Activated B cell treated with CpG ODN at 0.5 μM for 24 hours (primary cell): Measurements from ENCODE around the gene CD7. TPM values are rescaled to one million over a fixed set of nuclear protein-coding genes. Genes with fewer than 3 reads are reported as not detected.

Source experiments
- ATAC-seq: fragments of 200-7000 bp; cut with Tn5 transposase; one replicate; pipeline ENCODE4 v1.10.0; 2021; ENCODE audit warnings: low read depth, mild to moderate bottlenecking, moderate library complexity
- CTCF ChIA-PET: fragments of 350-600 bp; sonication (Branson Sonifier 250); formaldehyde crosslinking; loops from one replicate; lab custom pipeline; 2021; ENCODE audit warnings: antibody characterized with exemption; lab: Charles Lee
- POLR2A ChIA-PET: fragments of 350-600 bp; sonication (Branson Sonifier 250); formaldehyde crosslinking; loops from one replicate; lab custom pipeline; 2021; ENCODE audit warnings: antibody characterized with exemption; lab: Charles Lee
- DNase-seq: peaks from one replicate; pipeline ENCODE4 v3.0.0; 2022
- H3K27ac Mint-ChIP-seq: one replicate; pipeline ENCODE4 v1.8.0; 2020; ENCODE audit warnings: mixed read lengths
- H3K27me3 Mint-ChIP-seq: one replicate; pipeline ENCODE4 v1.8.0; 2021; ENCODE audit warnings: mixed read lengths
- H3K36me3 Mint-ChIP-seq: one replicate; pipeline ENCODE4 v1.8.0; 2021; ENCODE audit warnings: low read depth, mixed read lengths
- H3K4me1 Mint-ChIP-seq: one replicate; pipeline ENCODE4 v1.8.0; 2021; ENCODE audit warnings: mixed read lengths
- H3K4me3 Mint-ChIP-seq: one replicate; pipeline ENCODE4 v1.8.0; 2020; ENCODE audit warnings: mild to moderate bottlenecking, mixed read lengths
- H3K9me3 Mint-ChIP-seq: one replicate; pipeline ENCODE4 v1.8.0; 2020; ENCODE audit warnings: mixed read lengths
- intact Hi-C: fragments of 100-400 bp; cut with micrococcal nuclease; formaldehyde crosslinking; loops from one replicate; pipeline ENCODE4 v1.15.1; 2024
- total RNA-seq: library from RNA; stranded (reverse); gene quantifications from 2 replicates; pipeline ENCODE4 v1.2.3, GENCODE V29; 2022
- TF ChIP-seq, protein P1 (sequence below): fragments of 200-600 bp; IDR thresholded peaks from one replicate; pipeline ENCODE4 v1.8.0; 2022; ENCODE audit warnings: antibody characterized with exemption, mild to moderate bottlenecking

The CD7 gene
- total RNA-seq, 1 donor from 2014 or later, result 0.42 TPM

DNA sequence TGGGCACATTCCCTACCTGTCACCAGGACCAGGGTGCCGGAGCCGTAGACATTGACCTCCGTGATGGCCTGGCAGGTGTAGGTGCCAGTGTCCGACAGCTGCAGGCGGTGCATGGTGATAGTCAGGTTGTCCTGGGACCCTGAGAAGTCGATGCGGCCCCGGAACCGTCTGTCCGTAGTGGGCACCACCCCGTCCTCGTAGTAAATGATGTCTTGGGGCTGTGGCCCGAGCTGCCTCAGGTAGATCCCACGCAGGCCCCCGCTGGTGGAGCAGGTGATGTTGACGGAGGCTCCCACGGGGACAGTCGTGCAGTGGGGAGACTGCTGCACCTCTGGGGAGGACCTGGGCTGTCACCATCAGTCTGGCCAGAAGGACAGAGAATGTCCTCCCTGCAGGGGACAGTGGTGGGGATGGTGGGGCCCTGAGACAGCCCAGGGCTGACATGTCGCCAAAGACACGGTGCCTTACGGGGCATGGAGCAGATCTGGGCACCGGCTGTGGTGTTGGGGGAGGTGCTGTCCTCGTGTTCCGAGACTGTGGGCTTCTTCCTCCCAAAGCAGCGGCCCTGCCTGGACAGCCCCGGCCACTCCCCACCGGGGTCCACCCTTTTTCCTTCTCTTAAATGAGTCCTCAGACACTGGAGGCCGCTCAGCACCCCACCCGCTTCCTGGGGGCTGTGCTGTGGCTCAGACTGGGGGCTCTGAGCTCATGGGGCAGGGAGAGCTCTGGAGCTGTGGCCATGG is 586 bp downstream of the CD7 start:
- no peaks in the 10 kb centered on the region for H3K9me3 Mint-ChIP-seq
- no peaks in the 10 kb centered on the region for H3K36me3 Mint-ChIP-seq
- TF ChIP-seq, protein P1, sequence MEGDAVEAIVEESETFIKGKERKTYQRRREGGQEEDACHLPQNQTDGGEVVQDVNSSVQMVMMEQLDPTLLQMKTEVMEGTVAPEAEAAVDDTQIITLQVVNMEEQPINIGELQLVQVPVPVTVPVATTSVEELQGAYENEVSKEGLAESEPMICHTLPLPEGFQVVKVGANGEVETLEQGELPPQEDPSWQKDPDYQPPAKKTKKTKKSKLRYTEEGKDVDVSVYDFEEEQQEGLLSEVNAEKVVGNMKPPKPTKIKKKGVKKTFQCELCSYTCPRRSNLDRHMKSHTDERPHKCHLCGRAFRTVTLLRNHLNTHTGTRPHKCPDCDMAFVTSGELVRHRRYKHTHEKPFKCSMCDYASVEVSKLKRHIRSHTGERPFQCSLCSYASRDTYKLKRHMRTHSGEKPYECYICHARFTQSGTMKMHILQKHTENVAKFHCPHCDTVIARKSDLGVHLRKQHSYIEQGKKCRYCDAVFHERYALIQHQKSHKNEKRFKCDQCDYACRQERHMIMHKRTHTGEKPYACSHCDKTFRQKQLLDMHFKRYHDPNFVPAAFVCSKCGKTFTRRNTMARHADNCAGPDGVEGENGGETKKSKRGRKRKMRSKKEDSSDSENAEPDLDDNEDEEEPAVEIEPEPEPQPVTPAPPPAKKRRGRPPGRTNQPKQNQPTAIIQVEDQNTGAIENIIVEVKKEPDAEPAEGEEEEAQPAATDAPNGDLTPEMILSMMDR, result no peak
- intact Hi-C loops, result no loop called here
- ATAC-seq (no peak), DNase-seq (no peak)
- ChIA-PET CTCF (no interaction called here), POLR2A (interaction anchor here (1.5 kb wide), 1 partner anchor 19 kb away, joined by 11 read pairs; no protein-coding TSS in a partner anchor)
- H3K27me3 Mint-ChIP-seq, result peaks cover 16% of the 10 kb centered on the region
- no peak overlapping the region for H3K27ac Mint-ChIP-seq
- H3K4me3 Mint-ChIP-seq, result no peak overlapping the region
- H3K4me1 Mint-ChIP-seq, result peaks cover 21% of the 10 kb centered on the region

DNA sequence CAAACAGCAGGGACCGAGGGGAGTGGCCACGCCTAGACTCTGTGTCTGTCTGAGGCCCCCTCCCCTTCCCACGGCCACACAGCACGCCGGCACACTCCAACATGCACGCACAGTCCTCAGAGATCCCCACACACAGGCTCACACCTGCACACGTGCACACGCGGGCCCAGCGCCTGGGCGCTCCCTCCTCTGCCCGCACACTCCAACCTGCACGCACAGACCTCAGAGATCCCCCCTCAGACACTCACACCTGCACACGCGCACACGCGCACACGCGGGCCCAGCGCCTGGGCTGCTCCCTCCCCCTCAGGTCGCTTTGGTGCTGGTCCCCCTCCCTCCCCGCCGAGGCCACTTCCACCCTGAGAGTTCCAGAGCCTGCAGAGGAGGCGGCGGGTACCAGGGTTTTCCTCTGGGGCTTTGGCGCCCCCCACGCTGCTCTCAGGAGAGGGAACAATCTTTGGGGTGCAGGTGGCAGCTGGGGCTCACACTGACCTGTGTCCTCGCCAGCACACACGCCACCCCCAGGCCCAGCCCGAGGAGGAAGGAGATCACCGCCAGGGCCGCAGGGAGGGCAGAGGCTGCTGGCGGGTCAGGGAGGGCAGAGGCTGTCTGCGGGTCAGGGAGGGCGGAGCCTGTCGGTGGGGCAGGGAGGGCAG is 1.6 kb downstream of the CD7 start:
- ChIA-PET POLR2A (no interaction called here), CTCF (no interaction called here)
- no peak overlapping the region for H3K27ac Mint-ChIP-seq
- peak; percentile 37 for ATAC-seq
- no peak for DNase-seq
- TF ChIP-seq, protein P1, result no peak
- peaks cover 18% of the 10 kb centered on the region for H3K4me1 Mint-ChIP-seq
- H3K36me3 Mint-ChIP-seq, result no peaks in the 10 kb centered on the region
- intact Hi-C loops, result no loop called here
- peaks cover 19% of the 10 kb centered on the region for H3K27me3 Mint-ChIP-seq
- H3K9me3 Mint-ChIP-seq, result no peaks in the 10 kb centered on the region
- H3K4me3 Mint-ChIP-seq, result peak overlapping the region; percentile 32

GRCh38 chr17:82314727-82315605 is 2.4 kb downstream of the CD7 start:
- Mint-ChIP-seq H3K36me3 (no peaks in the 10 kb centered on the region), H3K9me3 (no peaks in the 10 kb centered on the region), H3K27ac (no peak overlapping the region), H3K27me3 (peaks cover 23% of the 10 kb centered on the region), H3K4me3 (no peak overlapping the region), H3K4me1 (peaks cover 18% of the 10 kb centered on the region)
- ChIA-PET CTCF (no interaction called here), POLR2A (no interaction called here)
- intact Hi-C loops, result no loop called here
- ATAC-seq (no peak), DNase-seq (no peak)
- TF ChIP-seq, protein P1, result no peak

DNA sequence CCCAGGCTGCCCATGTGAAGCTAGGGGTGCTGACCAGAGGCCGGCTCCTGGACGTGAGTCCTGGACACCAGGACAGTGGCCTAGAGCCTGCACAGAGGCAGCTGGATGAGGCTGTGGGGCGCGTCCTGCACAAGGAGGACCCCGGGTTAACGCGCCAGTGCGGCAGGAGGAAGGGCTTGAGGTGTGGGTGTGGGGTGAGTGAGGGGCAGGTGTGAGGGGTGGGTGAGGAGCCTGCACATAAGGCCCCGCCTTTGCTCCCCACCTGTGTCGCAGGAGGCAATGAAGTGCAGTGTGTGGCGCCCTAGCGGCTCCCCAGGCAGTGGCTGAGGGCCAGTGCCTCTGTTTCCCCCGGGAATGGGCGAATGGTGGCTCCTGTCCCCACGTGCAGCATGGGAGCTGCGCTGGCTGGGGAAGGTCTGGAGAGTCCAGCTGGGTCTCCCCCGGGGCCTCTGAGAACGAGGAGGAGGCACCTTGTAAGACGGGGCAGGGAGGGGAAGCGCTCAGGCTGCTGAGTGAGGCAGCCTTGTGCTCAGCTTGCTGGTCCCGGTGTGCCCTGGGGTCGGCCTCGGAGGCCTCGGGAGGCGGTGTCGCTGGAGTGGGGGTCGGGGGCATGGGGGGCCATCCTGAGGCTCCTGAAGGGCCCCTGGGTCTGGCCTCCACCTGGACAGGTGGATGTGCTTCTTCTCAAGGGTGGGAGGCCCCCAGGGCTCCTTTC is 3.2 kb downstream of the CD7 start:
- Mint-ChIP-seq H3K27ac (no peak overlapping the region), H3K27me3 (peaks cover 23% of the 10 kb centered on the region), H3K4me3 (no peak overlapping the region), H3K9me3 (no peaks in the 10 kb centered on the region), H3K4me1 (peaks cover 18% of the 10 kb centered on the region), H3K36me3 (no peaks in the 10 kb centered on the region)
- ATAC-seq, result peak; percentile 31
- CTCF ChIA-PET, result no interaction called here
- TF ChIP-seq, protein P1, result no peak
- intact Hi-C loops, result no loop called here
- POLR2A ChIA-PET, result interaction anchor here (0.6 to 1.6 kb wide), 2 partner anchors 16 to 104 kb away, joined by 3 to 15 read pairs; no protein-coding TSS in a partner anchor
- no peak for DNase-seq
